Gastrocnemius medialis (tissue), 4 donors: ENCODE data around the gene SPINT4.

Experiments
- CTCF ChIP-seq, 5 experiments: fragments of 450-650 bp in 3 of 5; fragments of 200-600 bp in 2 of 5; sonication (generic) in 2 of 5; IDR thresholded peaks in 4 of 5; conservative IDR thresholded peaks in 1 of 5; 1 replicate in 4 of 5; 2 replicates in 1 of 5; pipeline ENCODE4 v1.5.1; 2016 to 2019; ENCODE audit warnings: antibody characterized with exemption in 5 of 5, mild to moderate bottlenecking in 3 of 5, moderate library complexity in 3 of 5
- POLR2A ChIP-seq, 2 donors: fragments of 450-650 bp; IDR thresholded peaks; one replicate each; pipeline ENCODE4 v1.6.1; 2017; ENCODE audit warnings: antibody characterized with exemption in 2 of 2, mild to moderate bottlenecking in 2 of 2, moderate library complexity in 2 of 2

- no peak for TF ChIP-seq POLR2A (IDR thresholded peaks at IDR 0.05)
- no peak for TF ChIP-seq CTCF (IDR thresholded peaks at IDR 0.05 in 4 of 5, conservative IDR thresholded peaks at IDR 0.05 in 1 of 5)
Measured at GRCh38 chr20:45768479-45768878, 46.3 kb downstream of the SPINT4 start.
